Measurements from ENCODE around the gene CENPM.

CENPM gene

DNA sequence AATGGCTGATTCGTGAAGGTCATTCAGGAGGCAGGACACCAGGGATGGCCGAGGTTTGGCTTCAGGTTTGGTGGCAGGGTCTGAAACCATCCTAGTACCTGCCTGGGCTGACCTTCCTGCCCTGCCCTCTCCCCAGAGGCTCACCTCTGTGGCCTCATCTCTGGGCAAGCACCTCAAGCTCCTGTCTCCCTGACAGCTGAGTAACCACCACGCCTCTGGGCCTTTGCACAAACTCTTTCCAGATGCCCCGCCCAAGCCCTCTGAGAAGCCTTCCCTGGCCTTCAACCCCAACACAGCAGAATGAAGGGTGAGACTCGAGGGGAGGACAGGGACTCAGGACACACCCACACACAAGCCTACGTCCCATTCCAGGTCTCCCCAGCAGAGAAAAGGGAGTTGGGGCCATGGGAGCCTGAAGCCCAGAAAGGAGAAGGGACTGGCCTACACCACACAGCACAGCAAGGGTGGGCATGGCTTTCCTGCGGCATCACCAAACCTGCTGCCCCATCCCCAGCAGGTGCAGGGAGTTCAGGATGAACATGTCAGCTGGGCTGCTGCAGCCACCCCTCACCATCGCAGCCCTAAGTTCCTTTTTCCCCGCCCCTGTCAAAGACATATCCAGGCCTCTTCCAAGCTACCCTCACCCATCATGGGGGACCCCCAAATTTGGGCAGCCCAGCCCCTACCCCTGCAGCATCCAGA, 34.5 kb downstream of the CENPM start:
- no peak for DNase-seq

DNA sequence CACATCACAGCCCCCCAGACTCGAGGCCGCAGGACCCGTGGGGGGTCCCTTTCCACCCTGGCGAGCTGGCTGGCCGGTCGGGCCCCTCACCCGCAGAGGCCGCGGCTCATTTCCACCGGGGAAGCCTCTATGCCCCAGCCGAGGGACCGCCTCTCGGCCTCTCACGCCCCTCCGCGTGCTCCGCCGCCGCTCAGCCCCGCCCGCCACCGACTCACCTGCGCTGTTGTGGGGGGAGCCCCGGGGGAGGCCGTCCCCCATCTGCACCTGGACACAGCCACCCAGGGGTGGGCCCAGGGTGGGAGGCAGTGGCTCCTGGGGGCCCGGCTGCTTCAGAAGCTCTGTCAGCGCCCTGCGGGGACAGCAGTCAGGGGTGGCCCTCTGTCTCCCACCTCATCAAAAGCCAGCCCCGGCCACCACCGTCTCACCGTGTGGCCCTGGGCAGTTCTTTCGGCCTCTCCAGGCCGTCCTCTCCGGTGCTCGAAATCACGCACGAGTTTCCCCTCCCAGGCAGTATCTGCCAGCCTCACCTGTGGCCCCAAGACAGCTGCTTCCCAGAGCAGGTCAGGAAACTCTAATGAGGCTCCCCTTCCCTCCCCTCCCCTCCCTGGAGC, 35.8 kb downstream of the CENPM start:
- DNase-seq = no peak

DNA sequence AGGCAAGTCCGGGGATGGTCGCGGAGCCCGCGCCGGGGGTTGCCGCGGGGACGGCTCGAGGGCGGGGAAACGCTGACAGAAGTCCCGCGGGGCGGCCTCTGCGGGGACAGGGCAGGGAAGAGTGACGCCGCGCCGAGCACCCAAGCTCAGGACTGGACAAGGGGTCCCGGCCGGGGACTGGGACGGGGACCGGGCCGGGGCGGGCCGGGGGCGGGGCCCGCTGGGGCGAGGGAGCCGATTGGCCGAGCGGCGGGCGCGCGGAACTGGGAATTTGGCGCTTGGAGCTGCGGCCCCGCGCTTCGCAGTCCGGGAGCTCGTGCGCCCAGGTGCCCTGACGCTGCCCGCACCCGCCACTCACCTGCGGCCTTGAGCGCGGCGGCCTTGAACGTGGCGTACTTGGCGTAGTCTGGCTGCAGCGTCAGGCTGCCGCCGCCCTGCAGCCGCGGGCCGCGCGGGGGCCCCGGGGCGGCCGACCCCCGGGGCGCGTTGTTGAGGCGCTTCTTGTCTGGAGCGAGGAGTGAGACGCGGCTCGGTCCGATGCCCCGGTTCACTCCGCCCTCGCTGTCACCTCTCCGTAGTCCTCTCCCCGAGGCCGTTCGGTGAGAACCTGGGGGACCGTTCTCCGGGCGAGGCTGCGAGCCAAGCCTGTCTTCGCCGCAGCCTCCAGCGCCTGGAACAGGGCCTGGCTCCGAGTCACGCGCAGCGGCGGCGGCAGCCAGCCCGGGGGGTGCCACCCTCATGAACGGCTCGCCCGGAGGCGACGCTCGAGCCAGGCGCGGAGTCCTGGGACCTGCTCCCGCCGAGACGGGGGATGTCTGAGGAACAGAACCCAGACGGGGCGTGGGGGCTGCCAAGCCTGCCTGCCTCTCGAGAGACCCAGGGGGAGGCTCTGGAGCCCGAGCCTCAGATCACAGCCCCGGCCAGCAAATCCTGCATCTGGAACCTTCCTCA, 36.6 kb downstream of the CENPM start:
- DNase-seq = no peak

DNA sequence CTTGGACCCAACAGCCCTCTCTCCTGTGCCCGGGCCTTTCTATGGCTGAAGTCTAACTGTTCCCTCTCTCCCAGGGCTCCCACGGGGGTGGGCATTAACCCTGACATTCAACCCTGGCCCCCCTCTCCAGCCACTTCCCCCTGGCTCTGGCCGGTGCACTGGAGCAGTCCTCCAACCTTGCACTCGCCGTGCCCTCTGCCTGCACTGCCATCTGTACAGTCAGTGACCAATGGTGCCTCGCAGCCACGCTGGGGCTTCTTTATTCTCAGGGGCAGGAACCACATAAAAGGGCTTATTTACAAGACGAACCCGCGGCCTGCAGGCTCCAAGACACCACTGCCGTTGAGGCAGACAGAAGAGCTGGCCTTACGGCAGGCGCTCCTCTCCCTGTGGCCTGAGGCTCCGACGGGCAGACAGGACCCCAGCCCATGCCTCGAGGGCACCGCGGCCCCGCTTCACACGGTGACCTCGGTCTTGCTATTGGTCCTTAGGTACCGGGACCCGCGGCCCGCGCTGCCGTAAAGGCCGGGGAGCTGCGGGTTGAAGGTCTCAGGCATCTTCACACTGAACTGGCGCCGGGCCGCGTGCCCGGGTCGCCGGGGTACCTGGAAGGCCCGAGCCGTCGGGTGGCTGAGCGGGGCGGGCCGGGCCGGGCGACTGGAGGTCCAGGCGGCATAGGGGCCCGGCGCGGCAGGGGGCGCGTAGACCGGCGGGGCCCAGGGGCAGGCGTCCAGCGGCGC, 37.5 kb downstream of the CENPM start:
- no peak for DNase-seq

DNA sequence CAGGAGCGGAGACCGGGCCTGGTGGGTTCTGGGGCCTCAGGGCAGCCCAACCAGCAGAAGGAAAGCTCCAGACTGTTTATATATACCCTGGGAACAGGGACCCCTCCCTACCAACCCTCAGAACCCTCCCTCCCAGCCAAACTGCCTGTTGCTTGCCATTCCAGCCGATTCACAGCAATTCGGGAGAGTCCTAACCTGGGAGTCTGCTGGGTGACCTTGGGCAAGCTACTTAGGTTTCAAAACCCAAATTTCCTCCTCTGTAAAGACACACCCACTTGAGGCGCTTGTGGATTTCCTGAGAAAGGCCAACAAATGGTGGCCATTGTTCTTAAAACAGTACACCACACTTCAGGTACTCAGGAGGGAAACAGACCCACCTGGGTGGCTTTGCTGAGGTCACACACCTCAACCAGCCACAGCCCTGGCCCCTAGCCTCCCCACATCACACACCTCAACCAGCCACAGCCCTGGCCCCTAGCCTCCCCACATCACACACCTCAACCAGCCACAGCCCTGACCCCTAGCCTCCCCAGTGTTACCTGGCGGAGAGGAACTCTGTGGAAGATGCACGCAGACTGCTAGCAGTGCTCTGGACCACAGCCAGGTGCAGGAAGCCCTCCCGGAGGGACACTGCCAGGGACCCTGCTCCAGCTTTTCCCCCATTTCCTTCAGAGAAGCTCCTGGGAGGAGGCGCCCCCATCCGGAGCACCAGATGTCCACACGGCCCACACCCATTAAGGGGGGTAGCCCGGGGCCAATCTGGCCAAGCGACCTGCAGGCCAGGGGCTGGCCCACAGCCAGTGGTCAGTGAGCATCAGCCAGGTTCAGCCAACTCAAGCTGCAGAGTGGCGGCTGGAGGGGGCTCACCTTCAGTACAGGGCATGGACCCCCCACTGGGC, 38.3 kb downstream of the CENPM start:
- DNase-seq = no peak

DNA sequence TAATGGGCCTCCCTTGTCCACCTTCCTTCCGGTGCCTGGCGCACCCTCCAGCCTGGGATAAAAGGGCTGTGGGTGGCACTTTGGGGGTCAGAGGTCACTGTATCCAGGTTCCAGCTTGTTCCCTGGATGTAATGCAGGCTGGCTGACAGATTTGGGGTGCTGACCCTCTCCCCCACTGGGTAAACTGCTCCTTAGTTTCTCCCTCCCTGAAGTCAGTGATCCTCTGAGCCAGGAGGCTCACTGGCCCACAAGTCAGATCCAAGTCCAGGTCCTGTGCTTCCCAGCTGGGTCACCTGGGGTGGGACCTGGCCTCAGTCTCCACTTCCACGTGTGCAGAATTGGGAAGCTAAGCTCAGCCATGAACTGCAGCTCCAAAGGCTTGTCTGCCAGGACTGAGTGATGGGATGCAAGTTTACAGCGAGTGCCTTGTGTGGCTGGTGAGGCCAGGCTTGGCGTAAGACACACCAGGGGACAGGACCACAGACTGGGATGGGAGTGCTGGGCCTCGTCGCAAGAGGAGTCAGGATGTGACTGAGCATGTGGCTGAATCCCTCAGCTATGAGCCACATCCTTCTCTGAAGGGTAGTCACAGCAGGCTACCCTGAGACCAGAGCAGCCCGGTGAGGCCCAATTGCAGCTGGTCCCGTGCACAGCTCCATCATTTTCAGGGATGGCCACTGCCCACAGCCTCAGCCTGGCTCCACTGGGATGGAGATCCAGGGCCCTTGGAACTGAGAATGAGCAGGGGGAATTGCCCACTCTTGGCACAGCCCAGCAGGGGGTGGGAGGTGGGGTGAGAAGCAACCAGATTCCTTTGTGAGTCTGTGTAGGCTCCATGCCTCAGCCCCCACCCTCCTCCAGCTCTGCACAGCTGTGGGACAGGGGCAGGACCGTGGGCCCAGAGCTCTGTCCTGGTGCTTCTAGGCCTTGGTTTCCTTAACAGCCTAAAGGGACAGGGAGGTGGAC, 39.2 kb downstream of the CENPM start:
- no peak for DNase-seq

DNA sequence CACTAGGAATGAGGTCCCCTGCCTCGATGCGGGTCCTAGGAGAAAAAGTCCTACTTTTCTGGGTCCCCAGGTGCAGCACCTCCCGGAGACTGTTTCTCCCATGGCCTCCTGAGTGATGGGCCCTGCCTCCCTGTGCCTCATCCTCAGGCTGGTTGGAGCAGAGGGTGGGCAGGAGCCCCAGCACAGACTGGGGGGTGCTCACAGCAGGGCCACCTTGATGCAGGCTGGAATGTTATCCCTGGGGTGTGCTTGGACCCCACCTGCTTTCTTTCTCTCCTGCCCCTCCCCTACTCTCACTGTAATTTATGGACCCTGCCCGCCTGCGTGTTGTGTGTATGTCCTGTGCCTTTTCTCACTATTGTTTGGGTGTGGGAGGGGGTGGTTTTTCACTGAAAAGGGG, 40.1 kb downstream of the CENPM start:
- no peak for DNase-seq

DNA sequence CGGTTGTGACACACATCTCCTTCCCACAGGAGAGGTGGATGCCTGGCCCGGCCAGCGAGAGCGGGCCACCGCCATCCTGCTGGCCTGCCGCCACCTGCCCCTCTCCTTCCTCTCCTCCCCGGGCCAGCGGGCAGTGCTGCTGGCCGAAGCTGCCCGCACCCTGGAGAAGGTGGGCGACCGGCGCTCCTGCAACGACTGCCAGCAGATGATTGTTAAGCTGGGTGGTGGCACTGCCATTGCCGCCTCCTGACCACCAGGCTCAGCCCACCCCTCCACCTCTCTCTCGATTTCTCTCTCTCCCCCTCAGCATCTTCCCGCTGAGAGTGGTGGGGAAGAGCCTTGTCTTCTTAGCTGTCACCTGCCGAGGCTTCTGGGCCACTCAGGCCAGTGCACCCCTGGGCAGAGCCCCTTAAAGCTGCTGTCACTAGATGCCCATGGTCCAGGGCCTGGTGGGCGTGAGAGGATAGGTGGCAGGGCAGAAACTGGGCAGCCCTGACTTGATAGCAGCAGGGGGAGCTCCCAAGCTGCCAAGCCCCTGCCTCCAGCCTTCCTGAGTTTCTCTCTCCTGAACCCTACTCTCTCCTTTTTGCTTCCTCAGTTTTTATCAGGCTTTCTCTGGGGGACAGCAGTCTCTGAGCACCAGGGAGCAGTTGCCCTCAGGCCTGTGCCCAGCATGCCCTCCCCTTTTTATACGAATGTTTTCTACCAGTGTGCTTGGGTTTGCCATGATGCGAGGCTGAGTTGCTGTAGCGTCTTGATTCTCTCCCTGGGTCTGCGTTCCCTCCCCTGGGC, 41.3 kb downstream of the CENPM start:
- no peak for DNase-seq

DNA sequence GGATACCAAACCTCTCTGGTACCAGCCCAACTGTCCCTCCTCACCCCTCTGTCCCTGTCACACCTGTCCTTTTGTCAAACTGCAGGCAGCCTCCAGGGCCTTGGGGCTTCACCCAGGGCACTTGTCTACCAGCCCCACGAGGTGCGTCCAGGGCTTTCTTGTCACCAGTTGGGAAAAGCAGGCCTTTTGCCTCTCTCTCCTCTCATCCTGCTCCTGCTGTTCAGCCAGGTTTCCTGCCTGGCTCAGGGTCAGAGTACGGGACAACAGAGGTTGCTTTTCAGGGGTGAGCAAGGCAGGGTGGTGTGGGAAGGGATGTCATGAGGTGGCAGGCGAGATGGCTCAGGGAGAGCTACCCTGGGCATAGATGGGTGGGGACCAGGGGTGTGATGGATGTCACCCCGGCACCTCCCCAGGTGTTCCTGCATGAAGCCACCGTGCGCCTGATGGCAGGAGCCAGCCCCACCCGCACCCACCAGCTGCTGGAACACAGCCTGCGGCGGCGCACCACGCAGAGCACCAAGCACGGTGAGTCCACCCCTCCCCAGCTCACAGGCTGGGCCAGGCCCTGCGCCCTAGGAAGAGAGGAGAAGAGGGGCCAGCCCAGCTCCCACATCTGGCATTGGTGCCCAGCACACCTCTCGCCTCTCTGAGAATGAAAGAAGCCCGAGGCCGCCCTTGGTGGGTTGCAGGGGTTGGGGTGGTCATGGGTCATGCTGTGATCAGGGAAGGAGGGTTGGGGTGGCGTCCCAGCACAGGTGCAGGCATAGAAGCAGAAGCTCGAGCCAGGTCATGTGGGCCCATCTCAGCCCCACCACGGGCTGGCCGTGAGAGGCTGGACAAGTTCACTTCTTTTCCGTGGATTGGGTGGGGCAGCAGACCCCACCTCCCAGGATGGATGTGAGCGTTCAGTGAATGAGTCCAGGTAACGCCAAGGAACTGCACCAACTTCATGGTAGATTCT, 42.2 kb downstream of the CENPM start:
- no peak for DNase-seq

DNA sequence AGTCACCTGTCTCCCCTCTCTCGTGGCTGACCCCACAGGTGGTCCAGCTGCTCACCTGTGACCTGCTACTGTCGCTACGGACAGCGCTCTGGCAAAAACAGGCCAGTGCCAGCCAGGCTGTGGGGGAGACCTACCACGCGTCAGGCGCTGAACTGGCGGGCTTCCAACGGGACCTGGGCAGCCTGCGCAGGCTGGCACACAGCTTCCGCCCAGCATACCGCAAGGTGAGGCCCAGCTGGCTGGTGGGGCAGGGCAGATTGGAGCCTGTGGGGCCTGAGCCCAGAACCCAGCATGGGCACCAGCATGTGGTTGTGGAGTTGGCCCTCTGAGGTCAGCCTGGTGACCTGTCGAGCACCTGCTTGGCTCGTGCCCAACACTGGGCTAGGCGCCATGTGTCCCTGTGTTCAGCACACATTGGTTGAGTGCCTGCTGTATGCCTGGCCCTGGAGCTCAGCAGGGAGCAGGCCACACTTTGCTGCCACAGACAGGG, 44.0 kb downstream of the CENPM start:
- DNase-seq = no peak

DNA sequence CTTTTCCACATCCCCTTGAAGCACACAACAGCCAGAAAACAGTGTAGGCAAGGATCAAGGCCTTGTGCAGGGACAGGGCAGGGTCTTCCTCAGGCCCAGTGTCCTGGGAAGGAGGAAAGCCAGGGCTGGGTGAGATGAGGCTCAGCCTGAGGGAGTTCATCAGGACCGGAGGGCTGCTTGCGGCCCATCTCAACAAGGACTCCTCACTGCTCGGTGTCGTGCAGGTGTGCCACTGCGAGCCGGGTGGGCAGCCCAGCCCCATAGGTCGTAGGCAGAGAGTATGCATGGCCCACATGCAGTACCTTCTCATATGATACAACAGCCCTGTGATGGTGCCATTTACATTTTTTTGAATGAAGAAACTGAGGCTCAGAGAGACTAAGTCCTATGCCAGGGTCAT, 44.9 kb downstream of the CENPM start:
- no peak for DNase-seq

DNA sequence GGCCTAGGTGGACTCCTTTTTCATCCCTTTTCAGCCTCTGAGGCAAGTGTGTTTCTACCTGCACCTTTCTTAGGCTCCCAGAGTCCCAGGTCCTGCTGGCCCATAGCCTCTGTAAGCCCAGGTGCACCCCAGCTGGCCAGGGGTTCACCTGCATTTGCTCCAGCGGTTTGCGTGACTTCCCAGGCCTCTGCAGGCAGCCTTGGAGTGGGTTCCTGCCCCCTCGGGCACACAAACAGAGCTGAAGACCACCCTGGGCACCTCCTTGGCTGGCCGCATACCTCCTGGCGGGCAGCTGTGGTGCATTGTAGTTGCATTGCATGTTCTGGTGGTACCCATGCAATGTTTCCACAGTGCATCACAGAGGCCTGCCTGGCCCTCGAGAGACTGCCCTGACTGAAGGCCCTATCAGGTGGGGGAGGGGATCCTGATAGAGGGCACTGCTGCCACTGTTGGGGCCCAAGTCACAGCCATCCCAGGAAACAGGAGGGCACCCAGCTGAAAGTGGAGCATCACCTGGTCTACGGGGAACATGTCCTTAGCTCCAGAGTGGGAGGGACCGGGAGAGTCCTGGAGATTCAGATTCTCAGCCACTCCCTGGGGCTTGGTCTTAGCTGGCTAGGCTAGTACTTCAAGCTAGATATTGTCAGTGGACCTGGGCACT, 46.2 kb downstream of the CENPM start:
- no peak for DNase-seq

DNA sequence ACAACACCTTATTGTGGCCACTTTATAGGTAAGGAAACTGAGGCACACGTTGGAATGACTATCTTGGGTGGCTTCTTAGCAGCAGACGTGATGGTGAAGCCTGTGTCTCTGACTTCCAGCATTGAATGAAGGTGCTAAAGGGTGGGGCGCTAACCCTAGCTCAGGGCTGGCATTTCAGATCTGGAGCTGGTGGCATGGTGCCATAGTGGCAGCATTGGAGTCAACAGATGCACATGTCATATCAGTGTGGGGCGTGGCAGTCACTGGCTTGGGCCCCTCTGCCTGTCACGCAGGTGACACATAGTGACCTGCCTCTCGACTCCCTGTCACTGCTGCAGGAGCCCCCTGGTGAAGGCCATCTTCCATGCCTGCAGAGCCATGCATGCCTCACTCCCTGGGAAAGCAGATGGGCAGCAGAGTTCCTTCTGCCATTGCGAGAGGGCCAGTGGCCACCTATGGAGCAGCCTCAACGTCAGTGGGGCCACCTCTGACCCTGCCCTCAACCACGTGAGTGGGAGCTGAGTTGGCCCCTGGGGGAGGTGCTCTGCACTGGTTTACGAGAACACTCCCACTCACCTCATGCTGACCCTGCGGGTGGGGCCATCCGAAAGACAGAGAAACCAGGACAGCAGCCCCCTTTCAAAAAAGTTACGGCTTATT, 46.8 kb downstream of the CENPM start:
- DNase-seq = no peak

DNA sequence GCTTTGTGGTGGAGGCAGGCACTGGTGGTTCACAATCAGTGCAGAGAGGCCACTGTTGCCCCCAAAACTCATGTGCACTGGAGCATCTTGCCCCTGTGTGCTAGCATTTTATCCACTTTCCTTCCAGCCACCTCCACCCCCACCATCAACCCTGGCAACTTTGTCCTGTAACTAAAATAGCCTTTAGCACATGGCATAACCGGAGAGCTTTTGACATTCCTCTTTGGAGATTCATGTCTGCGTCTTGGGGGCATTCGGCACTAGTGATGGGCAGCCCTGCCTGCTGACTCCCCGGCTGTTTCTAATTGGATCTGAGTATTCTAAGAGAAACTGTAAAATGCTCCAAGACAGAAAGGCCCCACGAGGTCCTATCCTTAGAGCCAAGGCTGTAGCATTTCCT, 47.8 kb downstream of the CENPM start:
- DNase-seq = no peak

DNA sequence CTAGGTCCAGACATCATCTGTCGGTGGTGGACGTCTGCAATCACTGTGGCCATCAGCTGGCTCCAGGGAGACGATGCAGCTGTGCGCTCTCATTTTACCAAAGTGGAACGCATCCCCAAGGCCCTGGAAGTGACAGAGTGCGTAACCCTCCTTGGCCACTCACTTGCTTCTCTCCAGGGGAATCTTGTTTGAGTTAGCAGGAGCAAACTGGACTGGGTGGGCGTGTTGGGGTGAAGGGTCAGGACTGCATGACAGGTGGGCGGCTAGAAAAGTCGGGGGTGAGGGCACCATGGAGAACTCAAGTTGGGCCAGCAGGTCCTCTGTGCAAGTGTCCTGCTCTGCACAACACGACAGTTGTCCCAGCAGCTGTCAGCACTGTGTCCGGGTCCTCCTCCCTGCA, 48.3 kb downstream of the CENPM start:
- DNase-seq = no peak

DNA sequence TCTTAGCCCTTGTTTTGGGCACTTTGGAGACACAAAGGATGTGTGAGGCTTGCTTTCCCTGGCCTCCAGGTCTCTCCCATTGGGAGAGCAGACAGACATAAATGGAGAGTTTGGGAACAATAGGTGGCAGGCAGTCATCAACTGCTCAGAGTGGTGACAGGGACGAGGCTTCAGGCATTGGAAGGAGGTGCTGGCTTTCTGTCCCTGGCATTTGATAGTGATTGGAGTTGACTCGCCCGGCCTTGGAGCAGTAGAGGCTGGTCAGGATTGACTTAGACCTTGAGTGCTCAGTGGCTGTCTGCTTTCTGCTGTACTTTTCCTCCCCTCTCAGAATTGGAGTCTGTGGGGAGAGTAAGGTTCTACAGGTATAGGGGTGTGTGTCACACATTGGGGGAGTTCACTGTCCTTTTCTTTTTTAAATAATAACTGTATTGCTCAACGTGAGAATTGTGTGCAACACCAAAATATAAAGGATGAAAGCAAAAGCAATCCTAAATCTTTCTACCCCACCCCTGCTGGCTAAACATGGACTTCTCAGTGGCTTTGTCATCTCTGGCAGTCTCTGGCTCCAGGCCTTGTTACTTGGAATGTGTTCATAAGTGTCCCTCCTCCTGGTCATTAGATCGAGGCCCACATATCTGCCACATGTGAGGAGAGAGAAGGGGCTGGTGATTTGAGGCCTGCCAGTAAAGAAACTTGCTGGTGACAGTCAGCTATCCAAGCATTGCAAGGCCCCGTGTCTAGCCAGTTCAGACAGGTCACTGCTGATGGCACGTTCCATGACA, 53.2 kb downstream of the CENPM start:
- no peak for DNase-seq

DNA sequence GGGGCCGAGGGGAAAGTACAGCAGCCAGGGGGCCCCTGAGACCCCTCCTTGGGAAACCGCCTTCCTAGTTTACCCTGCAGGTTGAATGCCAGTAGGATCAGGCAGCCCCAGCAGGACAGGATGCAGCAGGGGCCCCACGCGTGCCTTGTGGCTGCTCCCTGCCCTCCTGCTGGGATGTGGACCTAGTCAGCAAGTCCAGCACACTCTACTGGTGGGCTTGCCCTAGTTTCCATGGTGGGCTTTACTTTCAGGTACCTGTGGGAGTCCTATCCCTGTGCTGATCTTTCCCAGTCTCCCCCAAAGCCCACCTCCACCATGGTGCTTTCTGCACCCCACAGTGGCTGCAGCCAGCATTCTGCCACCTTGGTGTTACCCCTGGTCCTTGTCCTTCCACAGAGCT, 54.2 kb downstream of the CENPM start:
- DNase-seq = no peak
